Esophagus muscularis mucosa (tissue), 4 donors: ENCODE results near the gene MAGI2. TPM values are rescaled to one million over a fixed set of nuclear protein-coding genes. Genes with fewer than 3 reads are reported as not detected.

Experiments used
- DNase-seq: peaks from one replicate; pipeline ENCODE4 v3.0.0-alpha.2; 2017; ENCODE audit errors: extremely low spot score
- H3K27ac ChIP-seq, 4 donors: fragments of 200-600 bp; sonication (generic); replicated peaks in 1 of 4; 1 replicate in 3 of 4; 2 replicates in 1 of 4; pipeline ENCODE4 v1.5.1; 2016 to 2019; ENCODE audit warnings: mild to moderate bottlenecking in 1 of 4
- H3K27me3 ChIP-seq, 4 donors: fragments of 200-600 bp; sonication (generic); one replicate each; pipeline versions ENCODE4 v1.5.1 to v1.6.0; 2016 to 2019
- H3K36me3 ChIP-seq, 4 donors: fragments of 200-600 bp; sonication (generic); one replicate each; pipeline ENCODE4 v1.5.1; 2016 to 2019
- H3K4me1 ChIP-seq, 4 donors: fragments of 200-600 bp; sonication (generic); one replicate each; pipeline ENCODE4 v1.5.1; 2016 to 2019
- H3K4me3 ChIP-seq, 4 donors: fragments of 200-600 bp; sonication (generic); 1 replicate in 2 of 4; 2 replicates in 2 of 4; pipeline ENCODE4 v1.5.1; 2016 to 2019; ENCODE audit warnings: mild to moderate bottlenecking in 4 of 4, moderate library complexity in 1 of 4
- H3K9me3 ChIP-seq, 4 donors: fragments of 200-600 bp; sonication (generic); 1 replicate in 3 of 4; 2 replicates in 1 of 4; pipeline ENCODE4 v1.5.1; 2016 to 2019
- EP300 ChIP-seq: sonication (generic); formaldehyde crosslinking; IDR thresholded peaks from one replicate; pipeline ENCODE4 v1.6.1; 2017; ENCODE audit warnings: antibody characterized with exemption
- POLR2A ChIP-seq: fragments of 450-650 bp; IDR thresholded peaks from one replicate; pipeline ENCODE4 v1.6.1; 2017; ENCODE audit warnings: antibody characterized with exemption, moderate library complexity, mild to moderate bottlenecking, low read depth
- POLR2AphosphoS5 ChIP-seq, 2 donors: sonication (generic); formaldehyde crosslinking; IDR thresholded peaks; one replicate each; pipeline ENCODE4 v1.6.1; 2017; ENCODE audit warnings: antibody characterized with exemption in 2 of 2
- WGBS: methylation state at CpG from one replicate; pipeline ENCODE4 v1.1.5; 2018; 5-methylcytosine and 5-hydroxymethylcytosine counted together
- intact Hi-C: fragments of 100-400 bp; cut with DNase I; formaldehyde crosslinking; loops from one replicate; pipeline ENCODE4 v1.15.1; 2023
- total RNA-seq, 4 donors: library from RNA; depleted of rRNA; stranded (reverse); fragments of >200 nt; gene quantifications; one replicate each; pipeline versions ENCODE4 v1.1.0 to v1.2.1, GENCODE V29; 2016
- TF ChIP-seq, protein P1 (sequence below), 3 experiments: fragments of 200-600 bp in 2 of 3; fragments of 450-650 bp in 1 of 3; sonication (generic) in 2 of 3; IDR thresholded peaks; one replicate each; pipeline ENCODE4 v1.5.1; 2017 to 2019; ENCODE audit warnings: antibody characterized with exemption in 3 of 3, mild to moderate bottlenecking in 2 of 3, moderate library complexity in 1 of 3

MAGI2 gene
- total RNA-seq, 4 donors from 2014 or later: 14.4 to 22.3 (median 21.2) TPM

- no peaks in the 10 kb centered on the region for H3K36me3 ChIP-seq
- 97% methylated on average over 5 of the region's 5 CpGs for WGBS
- intact Hi-C loops: no loop called here
- no peaks in the 10 kb centered on the region for H3K9me3 ChIP-seq
- DNase-seq: no peak
- no peak overlapping the region for H3K27ac ChIP-seq
- no peaks in the 10 kb centered on the region for H3K27me3 ChIP-seq
- TF ChIP-seq POLR2A: no peak
- no peak for TF ChIP-seq EP300
- no peak for TF ChIP-seq POLR2AphosphoS5 (IDR thresholded peaks at IDR 0.05)
- TF ChIP-seq, protein P1, sequence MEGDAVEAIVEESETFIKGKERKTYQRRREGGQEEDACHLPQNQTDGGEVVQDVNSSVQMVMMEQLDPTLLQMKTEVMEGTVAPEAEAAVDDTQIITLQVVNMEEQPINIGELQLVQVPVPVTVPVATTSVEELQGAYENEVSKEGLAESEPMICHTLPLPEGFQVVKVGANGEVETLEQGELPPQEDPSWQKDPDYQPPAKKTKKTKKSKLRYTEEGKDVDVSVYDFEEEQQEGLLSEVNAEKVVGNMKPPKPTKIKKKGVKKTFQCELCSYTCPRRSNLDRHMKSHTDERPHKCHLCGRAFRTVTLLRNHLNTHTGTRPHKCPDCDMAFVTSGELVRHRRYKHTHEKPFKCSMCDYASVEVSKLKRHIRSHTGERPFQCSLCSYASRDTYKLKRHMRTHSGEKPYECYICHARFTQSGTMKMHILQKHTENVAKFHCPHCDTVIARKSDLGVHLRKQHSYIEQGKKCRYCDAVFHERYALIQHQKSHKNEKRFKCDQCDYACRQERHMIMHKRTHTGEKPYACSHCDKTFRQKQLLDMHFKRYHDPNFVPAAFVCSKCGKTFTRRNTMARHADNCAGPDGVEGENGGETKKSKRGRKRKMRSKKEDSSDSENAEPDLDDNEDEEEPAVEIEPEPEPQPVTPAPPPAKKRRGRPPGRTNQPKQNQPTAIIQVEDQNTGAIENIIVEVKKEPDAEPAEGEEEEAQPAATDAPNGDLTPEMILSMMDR (IDR thresholded peaks at IDR 0.05): no peak
- H3K4me1 ChIP-seq: peaks cover 0 to 16% (median 9%) of the 10 kb centered on the region in 4 donors
- H3K4me3 ChIP-seq: no peak overlapping the region
Measured at GRCh38 chr7:78170815-78171214, 1282.7 kb downstream of the MAGI2 start.

GRCh38 chr7:78169992-78170391 is 1283.5 kb downstream of the MAGI2 start:
- whole genome bisulfite sequencing: 96% methylated on average over 2 of the region's 2 CpGs
- Histone ChIP-seq H3K4me3 (no peak overlapping the region), H3K27me3 (no peaks in the 10 kb centered on the region), H3K27ac (no peak overlapping the region), H3K36me3 (no peaks in the 10 kb centered on the region), H3K4me1 (peaks cover 0 to 10% (median 5%) of the 10 kb centered on the region in 4 donors), H3K9me3 (no peaks in the 10 kb centered on the region)
- intact Hi-C loops: no loop called here
- DNase-seq: no peak
- TF ChIP-seq EP300 (no peak), POLR2AphosphoS5 (IDR thresholded peaks at IDR 0.05) (no peak), POLR2A (no peak)
- TF ChIP-seq, protein P1 (IDR thresholded peaks at IDR 0.05): no peak

DNA sequence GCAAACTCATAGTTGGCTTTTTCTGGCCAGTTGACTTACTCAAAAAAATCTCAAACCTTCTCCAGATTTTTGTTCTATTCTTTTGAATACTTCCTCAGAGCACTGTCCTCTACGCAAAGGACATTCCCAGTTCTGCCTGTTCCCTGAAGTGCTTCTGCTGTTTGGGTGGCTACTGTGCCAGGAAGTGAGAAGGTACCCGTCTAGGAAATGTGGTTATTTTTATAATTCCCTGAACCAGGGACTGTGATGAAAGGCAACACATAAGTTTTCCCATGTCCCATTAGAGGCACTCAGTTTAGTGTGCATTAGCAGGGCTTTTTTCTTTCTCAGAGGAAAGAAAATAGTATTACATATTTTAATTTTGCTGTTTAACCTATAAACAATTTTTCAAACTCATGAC is 1284.6 kb downstream of the MAGI2 start:
- no peak for DNase-seq
- no peak for TF ChIP-seq POLR2AphosphoS5 (IDR thresholded peaks at IDR 0.05)
- no peak for TF ChIP-seq POLR2A
- no peak for TF ChIP-seq EP300
- TF ChIP-seq, protein P1 (IDR thresholded peaks at IDR 0.05): no peak
- Histone ChIP-seq H3K36me3 (no peaks in the 10 kb centered on the region), H3K9me3 (no peaks in the 10 kb centered on the region), H3K27me3 (no peaks in the 10 kb centered on the region), H3K27ac (no peak overlapping the region), H3K4me3 (no peak overlapping the region), H3K4me1 (peaks cover 0 to 17% (median 11%) of the 10 kb centered on the region in 4 donors)
- intact Hi-C loops: no loop called here
- WGBS: 82% methylated on average over 2 of the region's 2 CpGs

GRCh38 chr7:78167860-78168259 is 1285.6 kb downstream of the MAGI2 start:
- Histone ChIP-seq H3K4me1 (peaks cover 0 to 13% (median 9%) of the 10 kb centered on the region in 4 donors), H3K4me3 (no peak overlapping the region), H3K36me3 (no peaks in the 10 kb centered on the region), H3K27me3 (no peaks in the 10 kb centered on the region), H3K27ac (no peak overlapping the region), H3K9me3 (no peaks in the 10 kb centered on the region)
- TF ChIP-seq POLR2AphosphoS5 (IDR thresholded peaks at IDR 0.05) (no peak), POLR2A (no peak), EP300 (no peak)
- TF ChIP-seq, protein P1 (IDR thresholded peaks at IDR 0.05): no peak
- DNase-seq: no peak
- intact Hi-C loops: no loop called here
- WGBS: 95% methylated on average over 12 of the region's 12 CpGs

DNA sequence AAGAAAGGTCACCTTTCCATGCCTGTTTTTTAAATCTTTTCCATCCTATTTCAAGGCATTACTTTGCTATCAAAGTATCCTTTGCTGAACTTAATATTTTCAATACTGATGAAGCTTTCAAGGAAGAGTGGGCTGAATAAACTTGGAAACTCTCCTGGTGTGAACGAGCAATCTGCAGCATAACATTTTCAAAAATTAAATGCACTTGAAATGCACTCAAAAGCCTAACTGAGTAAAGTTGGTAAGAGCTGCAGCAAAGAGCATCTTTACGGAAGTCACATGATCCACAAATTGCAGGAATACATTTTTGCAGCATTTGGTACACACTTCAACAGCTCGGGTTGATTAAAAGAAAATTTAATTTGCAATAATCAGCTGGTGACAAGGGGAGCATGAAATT is 1287.6 kb downstream of the MAGI2 start:
- DNase-seq: no peak
- intact Hi-C loops: no loop called here
- Histone ChIP-seq H3K36me3 (no peaks in the 10 kb centered on the region), H3K4me3 (no peak overlapping the region), H3K27ac (no peak overlapping the region), H3K27me3 (no peaks in the 10 kb centered on the region), H3K9me3 (no peaks in the 10 kb centered on the region), H3K4me1 (peaks cover 0 to 13% (median 9%) of the 10 kb centered on the region in 4 donors)
- WGBS: 68% methylated on average over 3 of the region's 3 CpGs
- no peak for TF ChIP-seq POLR2AphosphoS5 (IDR thresholded peaks at IDR 0.05)
- TF ChIP-seq, protein P1 (IDR thresholded peaks at IDR 0.05): no peak
- no peak for TF ChIP-seq EP300
- no peak for TF ChIP-seq POLR2A
